Chondrocyte (in vitro differentiated cells): ENCODE measurements around the gene PRRT1B. TPM values are rescaled to one million over a fixed set of nuclear protein-coding genes. Genes with fewer than 3 reads are reported as not detected.

Source experiments
- DNase-seq: peaks from one replicate; pipeline ENCODE4 v3.0.0; 2021; ENCODE audit warnings: mixed read lengths, low spot score
- H3K27ac Mint-ChIP-seq: one replicate; pipeline ENCODE4 v1.8.0; 2021; ENCODE audit warnings: mild to moderate bottlenecking, moderate library complexity, mixed read lengths; ENCODE audit not compliant: unreplicated experiment
- H3K27me3 Mint-ChIP-seq: 2 replicates; pipeline ENCODE4 v1.8.0; 2021; ENCODE audit warnings: low read depth, mixed read lengths
- H3K36me3 Mint-ChIP-seq: 2 replicates; pipeline ENCODE4 v1.8.0; 2021; ENCODE audit warnings: low read depth, mixed read lengths
- H3K4me1 Mint-ChIP-seq: 2 replicates; pipeline ENCODE4 v1.8.0; 2021; ENCODE audit warnings: low read depth, mild to moderate bottlenecking, mixed read lengths
- H3K4me3 Mint-ChIP-seq: one replicate; pipeline ENCODE4 v1.8.0; 2021; ENCODE audit warnings: mild to moderate bottlenecking, moderate library complexity, mixed read lengths; ENCODE audit not compliant: unreplicated experiment
- H3K9me3 Mint-ChIP-seq: 2 replicates; pipeline ENCODE4 v1.8.0; 2021; ENCODE audit warnings: low read depth, mixed read lengths
- CTCF ChIP-seq: fragments of 200-600 bp; sonication (generic); IDR thresholded peaks from 2 replicates; pipeline ENCODE4 v1.5.0; 2021; ENCODE audit warnings: antibody characterized with exemption, mild to moderate bottlenecking, moderate library complexity
- long read RNA-seq: library from polyadenylated mRNA; stranded (forward); transcript quantifications from one replicate; pipeline ENCODE4 v2.0.0, GENCODE V29; 2021
- total RNA-seq: library from RNA; stranded (reverse); gene quantifications from 3 replicates; pipeline ENCODE4 v1.2.1, GENCODE V29; 2021

PRRT1B gene
- total RNA-seq, result not detected in 3 replicates
- long read RNA-seq, result 0 reads

- H3K27me3 Mint-ChIP-seq, result peaks cover 24% of the 10 kb centered on the region
- no peak within 1 kb of the TSS for H3K27ac Mint-ChIP-seq
- TF ChIP-seq CTCF, result no peak
- no peaks in the 10 kb centered on the region for H3K4me1 Mint-ChIP-seq
- peaks cover 18% of the 10 kb centered on the region for H3K9me3 Mint-ChIP-seq
- peaks cover 9% of the 10 kb centered on the region for H3K36me3 Mint-ChIP-seq
- H3K4me3 Mint-ChIP-seq, result peak within 1 kb of the TSS; percentile 36
- DNase-seq, result no peak
Observed at GRCh38 chr9:131545003-131545785, at the start of gene PRRT1B. Gene PRRT1B, plus strand, starts transcription at chr9:131545523. Its CDS starts 93 bp downstream, at chr9:131545616.

- DNase-seq, result no peak
- Mint-ChIP-seq H3K4me1 (peaks cover 3% of the 10 kb centered on the region), H3K27ac (no peak overlapping the region), H3K36me3 (peaks cover 46% of the 10 kb centered on the region), H3K27me3 (no peaks in the 10 kb centered on the region), H3K9me3 (no peaks in the 10 kb centered on the region), H3K4me3 (no peak overlapping the region)
- no peak for TF ChIP-seq CTCF
Observed at GRCh38 chr9:131495785-131496184, 49.5 kb upstream of the PRRT1B start.

- H3K27me3 Mint-ChIP-seq, result no peaks in the 10 kb centered on the region
- peaks cover 11% of the 10 kb centered on the region for H3K4me1 Mint-ChIP-seq
- no peak overlapping the region for H3K27ac Mint-ChIP-seq
- no peak overlapping the region for H3K4me3 Mint-ChIP-seq
- no peak for TF ChIP-seq CTCF
- H3K36me3 Mint-ChIP-seq, result peaks cover 38% of the 10 kb centered on the region
- DNase-seq, result no peak
- no peaks in the 10 kb centered on the region for H3K9me3 Mint-ChIP-seq
Observed at GRCh38 chr9:131496844-131497405, 48.4 kb upstream of the PRRT1B start.

- TF ChIP-seq CTCF, result no peak
- no peaks in the 10 kb centered on the region for H3K9me3 Mint-ChIP-seq
- peaks cover 21% of the 10 kb centered on the region for H3K36me3 Mint-ChIP-seq
- peaks cover 24% of the 10 kb centered on the region for H3K4me1 Mint-ChIP-seq
- H3K27me3 Mint-ChIP-seq, result no peaks in the 10 kb centered on the region
- no peak overlapping the region for H3K4me3 Mint-ChIP-seq
- DNase-seq, result no peak
- no peak overlapping the region for H3K27ac Mint-ChIP-seq
Observed at GRCh38 chr9:131499254-131499767, 46.0 kb upstream of the PRRT1B start.

GRCh38 chr9:131500377-131500776 lies 44.9 kb upstream of the PRRT1B start:
- H3K27ac Mint-ChIP-seq, result peak overlapping the region; percentile 6
- H3K36me3 Mint-ChIP-seq, result peaks cover 18% of the 10 kb centered on the region
- H3K27me3 Mint-ChIP-seq, result no peaks in the 10 kb centered on the region
- TF ChIP-seq CTCF, result no peak
- H3K4me1 Mint-ChIP-seq, result peaks cover 27% of the 10 kb centered on the region
- no peak for DNase-seq
- H3K9me3 Mint-ChIP-seq, result no peaks in the 10 kb centered on the region
- no peak overlapping the region for H3K4me3 Mint-ChIP-seq
